K562 (cell line): ENCODE measurements around the gene OMP. TPM values are rescaled to one million over a fixed set of nuclear protein-coding genes. Genes with fewer than 3 reads are reported as not detected.

Experiments used
- ATAC-seq: fragments of 200-7000 bp; cut with Tn5 transposase; 3 replicates; pipeline ENCODE4 v1.9.1; 2020; ENCODE audit warnings: moderate library complexity
- BruUV-seq: library from RNA; stranded (reverse); fragments of 400-500 nt; replicated peaks from 2 replicates; lab custom pipeline; 2021; lab: Mats Ljungman, UMichigan
- CTCF ChIA-PET: fragments of 300-600 bp; formaldehyde crosslinking; extraction: SDS; loops from one replicate; lab custom pipeline; 2021; ENCODE audit warnings: low intra/inter-chr PET ratio; lab: Yijun Ruan, JAX
- POLR2A ChIA-PET: fragments of 300-600, 350-650 bp; sonication (Branson Sonifier 250); formaldehyde crosslinking; extraction: SDS; loops from one replicate; lab custom pipeline; 2021; ENCODE audit warnings: antibody characterized with exemption, inconsistent platforms; lab: Yijun Ruan, JAX
- DNase-seq, 4 experiments: peaks; one replicate each; pipeline versions ENCODE4 v3.0.0 to v3.0.0-alpha.2; 2011 to 2018; ENCODE audit warnings: low spot score in 3 of 4, mixed read lengths in 3 of 4; ENCODE audit errors: extremely low read depth in 1 of 4
- FAIRE-seq: peaks from 2 replicates; lab custom pipeline; 2011; peaks lifted over from hg19 to GRCh38; lab: Jason Lieb, UNC
- H2AFZ ChIP-seq: 2 replicates; pipeline ENCODE4 v1.6.0; 2011; ENCODE audit warnings: low read depth, low read length, control low read depth, inconsistent platforms
- H3K27ac ChIP-seq: fragments of 200-600 bp; 3 replicates; pipeline ENCODE4 v1.8.0; 2011; ENCODE audit warnings: low read depth, mild to moderate bottlenecking, control low read depth, inconsistent platforms, low read length, moderate library complexity, mixed read lengths; ENCODE audit errors: extremely low read depth
- H3K27me3 ChIP-seq, 2 experiments: fragments of 300-600 bp in 1 of 2; 2 replicates in 1 of 2; 3 replicates in 1 of 2; pipeline versions ENCODE4 v1.6.0 to v1.8.0; 2011; ENCODE audit warnings: inconsistent platforms in 2 of 2, low read length in 2 of 2, mild to moderate bottlenecking in 1 of 2, mixed read lengths in 1 of 2, moderate library complexity in 1 of 2; ENCODE audit not compliant: control insufficient read depth in 2 of 2, insufficient read depth in 2 of 2
- H3K36me3 ChIP-seq: fragments of 300-600 bp; 3 replicates; pipeline ENCODE4 v1.8.0; 2011; ENCODE audit warnings: mild to moderate bottlenecking, low read length, inconsistent platforms; ENCODE audit not compliant: control insufficient read depth, insufficient read depth
- H3K4me1 ChIP-seq, 2 experiments: fragments of 200-600 bp in 1 of 2; replicated peaks in 1 of 2; 2 replicates in 1 of 2; 3 replicates in 1 of 2; pipeline versions ENCODE4 v1.5.1 to v1.8.0; 2011; ENCODE audit warnings: inconsistent platforms in 2 of 2, low read length in 2 of 2, mild to moderate bottlenecking in 1 of 2, mixed read lengths in 1 of 2, moderate library complexity in 1 of 2; ENCODE audit not compliant: control insufficient read depth in 2 of 2, insufficient read depth in 2 of 2
- H3K4me2 ChIP-seq: 2 replicates; pipeline ENCODE4 v1.6.1; 2011; ENCODE audit warnings: low read length, control low read depth, inconsistent platforms, mixed read lengths; ENCODE audit not compliant: insufficient read depth
- H3K4me3 ChIP-seq: fragments of 200-600 bp; sonication (generic), shearing (Covaris generic); 2 replicates; pipeline ENCODE4 v1.5.1; 2016; ENCODE audit warnings: control low read depth, inconsistent platforms
- H3K79me2 ChIP-seq: fragments of 200-600 bp; 3 replicates; pipeline ENCODE4 v1.8.0; 2011; ENCODE audit warnings: low read length, inconsistent platforms; ENCODE audit not compliant: control insufficient read depth, insufficient read depth
- H3K9ac ChIP-seq, 2 experiments: 2 replicates each; pipeline versions ENCODE4 v1.6.0 to v1.6.1; 2011; ENCODE audit warnings: low read depth in 2 of 2, low read length in 2 of 2, control low read depth in 1 of 2, inconsistent platforms in 1 of 2, mild to moderate bottlenecking in 1 of 2, mixed read lengths in 1 of 2; ENCODE audit not compliant: insufficient read depth in 1 of 2
- H3K9me1 ChIP-seq: one replicate; pipeline ENCODE4 v1.6.0; 2011; ENCODE audit warnings: inconsistent platforms, mild to moderate bottlenecking, low read length, moderate library complexity; ENCODE audit not compliant: control insufficient read depth, insufficient read depth
- H3K9me3 ChIP-seq: replicated peaks from 2 replicates; pipeline ENCODE4 v1.5.1; 2011; ENCODE audit warnings: low read depth, low read length, inconsistent platforms; ENCODE audit not compliant: control insufficient read depth, insufficient read depth
- H4K20me1 ChIP-seq: replicated peaks from 2 replicates; pipeline ENCODE4 v1.6.1; 2011; ENCODE audit warnings: low read length, inconsistent platforms, mixed read lengths; ENCODE audit not compliant: control insufficient read depth, insufficient read depth
- E4F1 ChIP-seq: fragments of 250-450 bp; sonication (Bioruptor Pico); IDR thresholded peaks from 2 replicates; pipeline ENCODE4 v1.5.0; 2021; ENCODE audit warnings: mild to moderate bottlenecking, borderline replicate concordance
- FOXK2 ChIP-seq, 2 experiments: fragments of 450-650 bp; IDR thresholded peaks in 1 of 2; conservative IDR thresholded peaks in 1 of 2; 2 replicates each; pipeline ENCODE4 v1.6.1; 2016; ENCODE audit warnings: low read depth in 2 of 2, mild to moderate bottlenecking in 1 of 2
- MLX ChIP-seq, 2 experiments: fragments of 450-650 bp in 1 of 2; sonication (generic) in 1 of 2; formaldehyde crosslinking; conservative IDR thresholded peaks; 2 replicates each; pipeline versions ENCODE4 v1.4.0 to v1.8.1; 2020 to 2022; ENCODE audit warnings: mild to moderate bottlenecking in 1 of 2, missing genetic modification reagents in 1 of 2
- NONO ChIP-seq, 2 experiments: fragments of 200-400 bp in 1 of 2; fragments of 450-650 bp in 1 of 2; formaldehyde crosslinking in 1 of 2; IDR thresholded peaks; 2 replicates each; pipeline ENCODE4 v1.6.1; 2017; ENCODE audit warnings: low read depth in 2 of 2, mild to moderate bottlenecking in 2 of 2, moderate library complexity in 2 of 2, low read length in 1 of 2
- NRF1 ChIP-seq, 2 experiments: fragments of 450-650 bp; IDR thresholded peaks in 1 of 2; conservative IDR thresholded peaks in 1 of 2; 2 replicates each; pipeline ENCODE4 v1.6.1; 2014; ENCODE audit warnings: mild to moderate bottlenecking in 2 of 2
- ZNF318 ChIP-seq, 2 experiments: fragments of 450-650 bp; IDR thresholded peaks; 2 replicates each; pipeline ENCODE4 v1.6.1; 2016; ENCODE audit warnings: mild to moderate bottlenecking in 2 of 2, borderline replicate concordance in 1 of 2, low read depth in 1 of 2, moderate library complexity in 1 of 2
- WGBS: fragments of 100-300 bp; shearing (Covaris generic); methylation state at CpG from one replicate; pipeline ENCODE4 v1.1.6; 2016; ENCODE audit warnings: low coverage, mixed read lengths; ENCODE audit not compliant: insufficient coverage; ENCODE audit errors: missing lambda C conversion rate; 5-methylcytosine and 5-hydroxymethylcytosine counted together
- in situ Hi-C: fragments of 300-500 bp; cut with MboI; formaldehyde crosslinking; loops from 4 replicates; pipeline ENCODE4 v1.15.0; 2018; ENCODE audit warnings: inconsistent platforms, mixed read lengths
- intact Hi-C: fragments of 100-400 bp; cut with micrococcal nuclease; formaldehyde crosslinking; loops from 2 replicates; pipeline ENCODE4 v1.14.2; 2022
- polyA plus RNA-seq, 8 experiments: library from polyadenylated mRNA; depleted of rRNA in 4 of 8; stranded (reverse) in 5 of 8; unstranded in 3 of 8; fragments of >200 nt; fragmentation: Nextera tagmentation in 2 of 8; fragmentation: Illumina TruSeq in 1 of 8; extraction: Ambion mirVana in 2 of 8; extraction: Trizol in 1 of 8; gene quantifications; 2 replicates each; pipeline versions ENCODE4 v1.2.1 to v1.2.3, GENCODE V29; 2011 to 2014; ENCODE audit warnings: inconsistent platforms in 1 of 8, missing spikeins in 1 of 8
- total RNA-seq, 7 experiments: library from RNA; depleted of rRNA in 6 of 7; stranded (reverse); fragments of >200 nt in 6 of 7; fragmentation: Illumina TruSeq in 2 of 7; extraction: Trizol in 2 of 7; gene quantifications; 2 replicates each; pipeline versions ENCODE4 v1.2.1 to v1.2.3, GENCODE V29; 2011 to 2021; ENCODE audit warnings: low replicate concordance in 1 of 7

OMP gene
- total and polyA plus RNA-seq, 9 of the 15 experiments (the other 6 are each of a cell fraction or from before 2014, with no cell fraction given), result not detected

- no TSS peak for BruUV-seq
- H3K9ac ChIP-seq, result no peak overlapping the region
- no peak; the same call in 2 of the 3 replicates for ATAC-seq
- no peak for FAIRE-seq
- POLR2A ChIA-PET, result no interaction called here
- H3K4me2 ChIP-seq, result no peak overlapping the region
- intact Hi-C loops (no loop called here), in situ Hi-C loops (no loop called here)
- H3K79me2 ChIP-seq, result no peaks in the 10 kb centered on the region
- H4K20me1 ChIP-seq, result peaks cover 3% of the 10 kb centered on the region; the same call in 1 of the 2 replicates
- no peaks in the 10 kb centered on the region for H3K36me3 ChIP-seq
- no peak for DNase-seq
- no peak overlapping the region for H3K4me3 ChIP-seq
- CTCF ChIA-PET, result no interaction called here
- no peak overlapping the region for H2AFZ ChIP-seq
- H3K27me3 ChIP-seq, result peaks cover 22 to 82% of the 10 kb centered on the region in 2 experiments
- no peaks in the 10 kb centered on the region for H3K9me3 ChIP-seq
- WGBS, result 5% methylated on average over 10 of the region's 10 CpGs
- H3K27ac ChIP-seq, result no peak overlapping the region
- H3K4me1 ChIP-seq, result peaks cover 0 to 7% of the 10 kb centered on the region in 2 experiments; a peak in 3 of 5 replicates
- H3K9me1 ChIP-seq, result no peaks in the 10 kb centered on the region
- no peak for TF ChIP-seq E4F1 (CRISPR knock-in tag)
- no peak for TF ChIP-seq NONO (IDR thresholded peaks at IDR 0.05; ENCODE audit: low read depth in 2 of 2, low read length in 1 of 2)
- TF ChIP-seq ZNF318 (IDR thresholded peaks at IDR 0.05; ENCODE audit: borderline replicate concordance in 1 of 2, low read depth in 1 of 2), result no peak
- TF ChIP-seq MLX (CRISPR knock-in tag; conservative IDR thresholded peaks at IDR 0.05), result no peak
- no peak for TF ChIP-seq NRF1 (conservative IDR thresholded peaks at IDR 0.05 in 1 of 2, IDR thresholded peaks at IDR 0.05 in 1 of 2)
- TF ChIP-seq FOXK2 (conservative IDR thresholded peaks at IDR 0.05 in 1 of 2, IDR thresholded peaks at IDR 0.05 in 1 of 2; ENCODE audit: low read depth in 2 of 2), result no peak
Observed at GRCh38 chr11:77150836-77151235, 48.2 kb downstream of the OMP start.
